ENCODE measurements around the gene PTPRK. TPM values are rescaled to one million over a fixed set of nuclear protein-coding genes. Genes with fewer than 3 reads are reported as not detected.

PTPRK gene
- total and polyA plus RNA-seq, 2 of the 8 experiments (the other 6 are each of a cell fraction or from before 2014, with no cell fraction given): 11.4 to 47.3 TPM

DNA sequence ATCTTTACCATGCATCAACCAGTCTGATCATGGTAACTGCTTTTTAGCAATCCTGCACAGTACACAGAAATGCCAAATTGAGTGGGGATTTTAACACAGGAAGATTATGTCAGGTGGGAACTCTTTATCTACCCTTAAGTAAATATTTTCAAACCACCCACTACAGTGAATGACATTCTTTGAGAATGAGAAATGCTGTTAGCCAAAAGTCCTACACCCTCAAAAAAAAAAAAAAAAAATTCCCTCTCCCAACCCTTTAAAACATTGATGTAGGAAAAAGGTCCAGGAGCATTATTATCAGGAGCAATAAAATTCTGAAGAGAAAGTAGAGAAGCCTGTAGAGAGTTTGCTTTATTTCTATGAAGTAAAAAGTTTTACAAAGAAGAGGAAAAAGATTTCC is 312.3 kb downstream of the PTPRK start:
- H3K23me2 ChIP-seq (ENCODE audit: low read depth, low read length): no peaks in the 10 kb centered on the region
- no peaks in the 10 kb centered on the region for H4K20me1 ChIP-seq (replicated peaks in 1 of 2; ENCODE audit: control insufficient read depth in 1 of 2, insufficient read depth in 2 of 2, low read length in 2 of 2)
- no peak overlapping the region for H3K23ac ChIP-seq (ENCODE audit: insufficient read length)
- no peaks in the 10 kb centered on the region for H3K9me3 ChIP-seq (ENCODE audit: insufficient read depth in 2 of 2, low read depth in 1 of 2, low read length in 1 of 2)
- no peak overlapping the region for H2AK5ac ChIP-seq (ENCODE audit: low read depth, low read length)
- DNase-seq (ENCODE audit: low read depth in 1 of 2, low spot score in 2 of 2) (no peak), FAIRE-seq (no peak)
- no peak overlapping the region for H3K4ac ChIP-seq (replicated peaks; ENCODE audit: insufficient read length, low read depth, low read length)
- ChIA-PET POLR2A (ENCODE audit: partially characterized antibody) (no interaction called here), CTCF (ENCODE audit: partially characterized antibody) (no interaction called here)
- H3K79me2 ChIP-seq (ENCODE audit: control insufficient read depth in 1 of 2, insufficient read depth in 2 of 2, low read length in 2 of 2): 0 out of 4 replicates have a peak, but pooled peaks cover 0 to 2% of the 10 kb centered on the region in 2 experiments
- no peak overlapping the region for H2BK20ac ChIP-seq (ENCODE audit: low read length)
- no peak overlapping the region for H2BK120ac ChIP-seq (replicated peaks; ENCODE audit: low read depth, low read length)
- no peak overlapping the region for H2BK5ac ChIP-seq (ENCODE audit: low read depth, low read length)
- H3K79me1 ChIP-seq (ENCODE audit: low read depth, low read length): no peaks in the 10 kb centered on the region
- H3K9ac ChIP-seq (replicated peaks in 1 of 4; ENCODE audit: extremely low read depth in 1 of 4, low read depth in 3 of 4, low read length in 3 of 4): no peak overlapping the region
- no peak overlapping the region for H3K14ac ChIP-seq (ENCODE audit: insufficient read length)
- no peak overlapping the region for H3K4me2 ChIP-seq (ENCODE audit: insufficient read depth in 1 of 2, low read depth in 2 of 2, low read length in 2 of 2)
- H3K27me3 ChIP-seq (replicated peaks in 1 of 4; ENCODE audit: control insufficient read depth in 3 of 4, extremely low read depth in 1 of 4, insufficient read depth in 3 of 4, low read length in 3 of 4): no peaks in the 10 kb centered on the region
- no peak overlapping the region for H2BK12ac ChIP-seq (ENCODE audit: low read depth, low read length)
- TF ChIP-seq ASH2L (IDR thresholded peaks at IDR 0.05; ENCODE audit: low read length) (no peak), HDAC6 (IDR thresholded peaks at IDR 0.05; ENCODE audit: low read depth, low read length) (no peak), CREB1 (IDR thresholded peaks at IDR 0.05) (no peak), BACH1 (IDR thresholded peaks at IDR 0.05; ENCODE audit: low read length) (no peak), JUND (IDR thresholded peaks at IDR 0.05; ENCODE audit: low read length) (no peak), MAX (IDR thresholded peaks at IDR 0.05) (no peak), FOSL1 (IDR thresholded peaks at IDR 0.05; ENCODE audit: insufficient read depth, low read depth, low read length) (no peak), TCF12 (IDR thresholded peaks at IDR 0.05; ENCODE audit: low read depth, low read length) (no peak), EP300 (IDR thresholded peaks at IDR 0.05; ENCODE audit: borderline replicate concordance in 1 of 2, low read depth in 2 of 2, low read length in 2 of 2) (no peak), CHD1 (IDR thresholded peaks at IDR 0.05; ENCODE audit: low read depth, low read length) (no peak)
- H2BK15ac ChIP-seq (ENCODE audit: low read length): no peak overlapping the region
- H3K36me3 ChIP-seq (ENCODE audit: control insufficient read depth in 2 of 4, insufficient read depth in 4 of 4, low read length in 3 of 4): no peaks in the 10 kb centered on the region
- H3K27ac ChIP-seq (ENCODE audit: low read depth, low read length): no peak overlapping the region
- no peak overlapping the region for H4K91ac ChIP-seq (replicated peaks; ENCODE audit: insufficient read length, low read length)
- H4K5ac ChIP-seq (ENCODE audit: insufficient read length, low read depth, low read length): no peak overlapping the region
- H2AFZ ChIP-seq (ENCODE audit: low read length): no peak overlapping the region
- no peak overlapping the region for H4K8ac ChIP-seq (ENCODE audit: extremely low read depth, insufficient read depth, low read length)
- no peak overlapping the region for H3K18ac ChIP-seq (ENCODE audit: extremely low read depth, low read length)
- H3K56ac ChIP-seq (replicated peaks; ENCODE audit: insufficient read length, low read depth, low read length): no peak overlapping the region
- peaks cover 0 to 3% (median 0%) of the 10 kb centered on the region in 4 experiments; a peak in 2 of 7 replicates for H3K4me1 ChIP-seq (replicated peaks in 1 of 4; ENCODE audit: control insufficient read depth in 3 of 4, insufficient read depth in 4 of 4, low read length in 3 of 4)
- H3K4me3 ChIP-seq (ENCODE audit: extremely low read depth in 1 of 4, insufficient read depth in 2 of 4, low read depth in 3 of 4, low read length in 4 of 4): no peak overlapping the region
